ENCODE data around the gene POC5.

- TF ChIP-seq CTCF (IDR thresholded peaks at IDR 0.05): no peak
- TF ChIP-seq POLR2A (IDR thresholded peaks at IDR 0.05): no peak
Observed at GRCh38 chr5:75662061-75662460, 55.2 kb downstream of the POC5 start.
